T-helper 2 cell treated with Interferon-gamma antibody and Interleukin-4, amounts not matched to agents 100 ng/mL and 5 ng/mL, for 36 hours (primary cell): ENCODE data around the gene MAP3K2. TPM values are rescaled to one million over a fixed set of nuclear protein-coding genes. Genes with fewer than 3 reads are reported as not detected.

Experiments used
- intact Hi-C: fragments of 100-400 bp; cut with micrococcal nuclease; formaldehyde crosslinking; loops from one replicate; pipeline ENCODE4 v1.15.1; 2023
- total RNA-seq: library from RNA; stranded (reverse); gene quantifications from 2 replicates; pipeline ENCODE4 v1.2.3, GENCODE V29; 2022

The MAP3K2 gene
- total RNA-seq, 1 donor from 2014 or later = 52.8 TPM

DNA sequence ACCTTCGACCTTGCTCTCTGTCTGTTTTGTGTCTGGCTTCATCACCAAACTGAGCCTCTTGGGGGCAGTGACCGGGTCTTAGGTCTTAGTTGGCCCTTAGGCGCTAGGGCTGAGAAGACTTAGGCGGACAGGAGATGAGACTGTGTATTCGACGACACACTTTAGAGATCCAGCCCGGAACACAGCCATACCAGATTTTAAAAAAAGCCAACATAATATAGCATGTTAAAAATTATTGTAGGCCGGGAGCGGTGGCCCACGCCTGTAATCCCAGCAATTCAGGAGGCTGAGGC is 21.0 kb upstream of the MAP3K2 start:
- intact Hi-C loops = no loop called here

DNA sequence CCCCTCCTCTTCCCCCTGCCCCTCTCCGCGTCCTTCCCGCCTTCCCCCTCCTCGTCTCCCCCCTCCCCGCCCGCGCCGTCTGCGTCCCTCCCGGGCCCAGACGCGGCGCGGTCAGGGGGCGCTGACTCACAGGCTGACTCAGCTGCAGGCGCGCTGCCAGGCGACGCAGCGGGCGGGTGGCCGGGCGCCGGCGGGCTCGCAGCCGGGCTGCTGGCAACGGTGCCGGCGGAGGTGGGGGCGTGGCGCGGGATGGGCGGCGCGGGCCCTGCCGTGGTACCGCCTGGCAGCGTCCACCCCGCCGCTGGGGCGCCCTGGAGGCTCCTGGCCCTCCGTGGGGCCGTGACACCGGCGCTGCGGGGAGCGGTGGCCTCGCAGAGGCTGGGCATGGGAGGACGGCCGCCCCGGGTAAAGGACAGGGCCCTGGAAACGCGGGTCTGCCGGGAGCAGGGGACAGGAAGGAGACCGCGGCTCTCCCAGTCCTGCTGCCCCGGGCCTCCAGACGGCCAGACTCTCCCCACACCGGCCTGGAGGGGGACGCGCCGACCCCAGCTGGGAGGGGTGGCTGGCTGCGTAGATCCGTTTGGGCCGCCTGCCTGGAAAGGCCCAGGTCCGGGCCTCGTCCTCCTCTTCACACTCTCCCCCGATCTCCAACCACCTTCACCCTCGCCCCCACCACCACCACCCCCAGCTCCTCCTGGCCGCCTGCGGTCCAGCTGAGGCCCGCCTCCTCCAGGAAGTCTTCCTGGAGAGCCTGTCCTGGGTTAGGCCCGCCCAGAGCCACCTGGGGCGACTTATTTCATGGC is 20.4 kb upstream of the MAP3K2 start:
- intact Hi-C loops = no loop called here

DNA sequence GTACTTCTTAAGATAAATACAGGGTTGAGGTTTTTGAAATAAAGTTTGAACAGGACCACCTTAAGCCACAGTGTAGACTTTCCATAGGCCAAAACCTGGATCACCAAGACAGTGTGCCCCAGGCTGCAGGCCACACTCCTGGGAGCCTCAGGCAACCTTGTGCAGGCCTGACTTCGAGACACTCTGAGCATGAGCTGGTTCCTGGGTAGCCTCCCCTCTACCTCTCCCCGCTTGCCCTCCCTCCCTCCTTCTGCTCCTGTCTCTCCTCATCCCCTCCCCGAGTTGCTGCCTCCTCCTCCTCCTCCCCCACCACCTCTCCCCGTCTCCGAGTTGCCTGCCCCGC is 19.9 kb upstream of the MAP3K2 start:
- intact Hi-C loops = no loop called here

GRCh38 chr2:127407091-127407490 is 19.3 kb upstream of the MAP3K2 start:
- intact Hi-C loops = no loop called here

GRCh38 chr2:127406454-127406853 is 18.7 kb upstream of the MAP3K2 start:
- intact Hi-C loops = no loop called here

GRCh38 chr2:127405255-127405610 is 17.5 kb upstream of the MAP3K2 start:
- intact Hi-C loops = no loop called here

DNA sequence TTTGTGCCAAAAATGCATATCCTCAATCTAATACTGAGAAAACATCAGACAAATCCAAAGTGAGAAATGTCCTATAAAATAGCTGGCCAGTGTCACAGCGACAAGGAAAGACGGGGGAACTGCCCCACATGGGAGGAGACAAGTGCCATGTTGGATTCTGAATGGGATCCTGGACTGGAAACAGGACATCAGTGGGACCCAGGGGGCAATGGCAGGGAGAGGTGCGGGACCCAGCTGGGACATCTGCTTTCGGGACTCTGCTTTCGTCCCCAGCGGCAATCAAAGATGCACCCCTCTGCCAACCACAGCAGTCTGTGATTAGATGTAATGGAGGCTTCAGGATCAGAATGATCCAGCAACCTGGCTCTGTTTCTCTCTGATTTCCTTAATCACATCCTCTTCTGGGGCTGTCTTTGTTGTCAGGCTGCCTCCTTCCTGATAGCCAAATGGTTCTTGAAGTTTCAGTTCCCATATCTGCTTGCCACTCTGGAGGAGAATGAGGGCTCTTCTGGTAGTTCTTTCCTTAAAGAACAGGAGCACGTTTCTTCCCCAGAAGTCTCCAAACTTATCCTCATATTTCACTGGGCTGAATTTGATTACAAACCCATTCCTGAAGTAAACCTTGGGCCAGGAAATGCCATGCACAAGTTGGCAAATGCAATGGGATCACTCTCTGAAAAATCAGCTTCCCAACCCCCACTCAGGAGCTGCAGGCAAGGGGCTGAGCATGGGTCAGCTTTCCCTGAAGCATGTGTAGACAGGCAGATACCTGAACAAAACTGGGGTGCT is 16.9 kb upstream of the MAP3K2 start:
- intact Hi-C loops = no loop called here

DNA sequence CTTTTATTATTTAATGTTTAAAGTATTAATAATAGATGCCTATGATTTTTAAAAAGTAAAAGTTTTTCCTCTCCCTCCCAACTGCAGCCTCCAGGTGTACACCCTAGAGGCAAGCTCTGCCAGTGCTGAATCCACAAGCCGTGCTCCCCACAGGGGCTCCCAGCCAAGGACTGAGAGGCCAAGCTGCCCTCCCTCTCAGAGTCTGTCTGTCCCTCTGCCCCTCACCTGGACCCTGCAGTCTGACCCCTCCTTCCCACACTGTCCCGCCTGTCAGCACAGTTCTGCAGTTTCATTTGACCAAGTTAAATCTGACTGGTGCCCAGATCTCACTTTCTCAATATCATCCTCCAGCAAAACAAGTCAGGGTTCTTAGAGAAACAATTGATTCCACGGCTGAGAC is 15.7 kb upstream of the MAP3K2 start:
- intact Hi-C loops = no loop called here

GRCh38 chr2:127401757-127402695 is 14.3 kb upstream of the MAP3K2 start:
- intact Hi-C loops = no loop called here

GRCh38 chr2:127400897-127401756 is 13.4 kb upstream of the MAP3K2 start:
- intact Hi-C loops = no loop called here

DNA sequence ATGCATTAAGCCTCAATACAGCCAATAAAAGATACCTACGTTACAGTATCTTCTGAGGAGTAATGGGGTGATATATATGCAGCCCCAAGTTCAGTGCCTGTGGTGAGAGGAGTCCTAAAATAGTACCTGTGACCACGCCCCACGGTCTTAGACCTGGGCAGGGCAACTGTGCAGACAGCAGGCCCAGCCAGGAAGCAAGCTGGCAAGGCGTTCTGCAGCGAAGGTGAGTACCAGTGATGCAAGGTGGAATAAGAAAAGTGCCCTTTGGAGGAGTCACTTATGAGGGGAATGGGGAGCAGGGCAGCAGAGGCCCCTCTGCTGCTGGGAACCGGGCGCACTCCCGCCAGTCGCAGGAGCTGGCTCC is 12.7 kb upstream of the MAP3K2 start:
- intact Hi-C loops = no loop called here

- intact Hi-C loops = no loop called here
These were observed 10.4 kb upstream of the MAP3K2 start for GRCh38 chr2:127398239-127398590.

DNA sequence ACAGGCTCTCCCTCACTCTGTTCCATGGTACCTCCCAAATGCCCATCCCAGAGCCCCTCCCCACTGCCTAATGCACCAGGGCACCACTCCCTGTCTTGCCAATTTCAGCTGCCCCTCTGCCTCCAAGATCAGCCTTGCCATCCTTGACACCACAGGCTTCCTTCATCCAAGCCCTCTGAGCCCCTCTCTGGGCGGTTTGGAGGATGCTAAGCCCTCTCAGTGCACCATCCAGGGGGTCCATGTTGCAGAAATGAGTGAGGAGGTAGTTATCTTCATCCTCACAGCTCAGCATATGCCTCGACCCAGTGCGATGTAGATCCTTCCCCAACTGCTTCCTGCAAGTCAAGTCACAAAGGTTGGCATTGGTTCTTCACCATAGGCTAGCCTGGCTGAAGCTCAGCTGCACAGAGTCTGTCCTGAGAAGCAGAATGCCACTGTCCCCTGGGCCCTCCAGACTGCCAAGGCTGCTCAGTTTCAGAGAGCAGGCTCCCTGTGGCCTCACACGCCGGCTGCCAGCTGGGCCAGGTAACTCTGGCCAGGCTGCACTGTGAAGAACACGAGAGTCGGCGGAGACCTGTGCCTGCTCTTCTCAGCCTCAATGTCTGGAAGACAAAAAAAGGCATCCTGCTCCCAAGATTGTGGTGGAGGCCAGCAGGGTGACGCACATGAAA is 9.9 kb upstream of the MAP3K2 start:
- intact Hi-C loops = no loop called here

GRCh38 chr2:127394492-127394891 is 6.7 kb upstream of the MAP3K2 start:
- intact Hi-C loops = no loop called here

- intact Hi-C loops = no loop called here
These were observed 5.2 kb upstream of the MAP3K2 start for GRCh38 chr2:127392828-127393578.

- intact Hi-C loops = no loop called here
These were observed 4.5 kb upstream of the MAP3K2 start for GRCh38 chr2:127392133-127392827.

DNA sequence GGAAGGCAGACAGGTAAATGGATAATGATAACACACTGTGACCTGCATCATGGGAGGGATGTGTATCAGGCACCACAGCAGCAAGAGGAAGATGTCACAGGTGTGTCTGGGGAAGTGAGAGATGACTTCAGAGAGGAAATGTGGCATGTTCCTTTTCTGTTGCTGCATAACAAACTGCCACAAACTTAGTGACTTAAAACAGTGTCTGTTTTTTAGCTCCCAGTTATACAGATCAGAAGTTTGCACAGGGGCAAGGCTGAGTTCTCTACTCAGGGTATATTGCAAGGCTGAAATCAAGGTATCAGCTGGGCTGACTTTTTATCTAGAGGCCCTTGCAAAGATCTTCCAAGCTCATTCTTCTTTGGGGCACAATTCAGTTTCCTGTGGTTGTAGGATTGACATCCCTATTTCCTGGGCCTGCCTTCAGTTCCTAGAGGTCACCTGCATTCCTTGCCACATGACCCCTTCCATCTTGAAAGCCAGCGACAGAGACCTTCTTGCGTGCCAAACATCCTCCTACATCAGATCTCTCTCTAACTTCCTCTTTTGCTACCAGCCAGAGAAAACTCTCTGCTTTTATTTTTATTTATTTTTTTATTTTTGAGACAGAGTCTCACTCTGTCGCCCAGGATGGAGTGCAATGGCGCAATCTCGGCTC is 2.1 kb upstream of the MAP3K2 start:
- intact Hi-C loops = loop anchor here (5.0 to 10.0 kb wide), 4 partner anchors 32 to 733 kb away; partner anchors contain the start of genes GYPC and WDR33

DNA sequence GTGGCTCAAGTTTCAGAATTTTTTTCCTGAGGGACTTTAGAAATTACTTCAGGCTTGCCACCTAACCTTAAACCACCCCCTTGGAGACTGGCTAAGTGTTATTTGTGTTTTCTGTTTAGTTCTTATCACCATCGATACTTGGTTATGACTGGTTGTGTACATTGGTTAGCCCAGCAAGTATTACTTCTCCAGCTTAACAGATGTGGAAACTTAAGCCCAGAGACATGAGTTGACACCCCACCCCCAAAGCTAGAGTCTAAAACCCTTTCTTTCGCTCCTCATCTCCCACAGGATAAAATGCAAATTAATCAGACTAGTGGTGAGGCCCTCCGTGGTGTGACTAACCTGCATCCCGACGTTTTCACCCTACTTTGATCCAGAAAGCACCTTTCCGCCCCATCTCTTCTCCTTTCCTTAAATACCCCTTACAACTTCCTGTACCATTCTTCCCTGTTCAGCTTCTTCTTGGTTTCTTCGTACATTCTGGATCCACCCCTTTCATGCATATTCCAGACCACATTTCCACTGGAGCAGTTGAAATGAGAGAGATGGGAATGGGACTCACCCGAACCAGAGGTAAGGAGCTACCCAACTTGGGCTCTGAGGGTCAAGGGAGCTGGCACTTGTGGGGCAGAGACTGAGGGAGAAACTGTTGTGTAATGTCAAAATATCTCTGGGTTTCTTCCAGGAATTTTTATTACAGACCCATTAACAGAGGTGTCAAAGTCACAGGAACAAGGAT is 819 bp upstream of the MAP3K2 start:
- intact Hi-C loops = loop anchor here (1.0 to 10.0 kb wide), 7 partner anchors 34 to 731 kb away; partner anchors contain the start of genes GYPC, IWS1, SAP130 and SFT2D3
